DOHH2 (cell line): Measurements from ENCODE around the gene MYD88.

Experiments used
- H3F3A ChIP-seq: fragments of 200-600 bp; sonication (generic), shearing (Covaris generic); 2 replicates; pipeline ENCODE4 v1.6.0; 2016; ENCODE audit warnings: antibody characterized with exemption, mild to moderate bottlenecking; ENCODE audit not compliant: control insufficient read depth, insufficient read depth
- H3K27ac ChIP-seq: fragments of 200-600 bp; sonication (generic); 2 replicates; pipeline ENCODE4 v1.5.1; 2014; ENCODE audit warnings: low read depth, mild to moderate bottlenecking, low read length, moderate library complexity
- H3K27me3 ChIP-seq: fragments of 200-600 bp; sonication (generic); 2 replicates; pipeline ENCODE4 v1.6.1; 2014; ENCODE audit warnings: mild to moderate bottlenecking, low read length, mixed read lengths; ENCODE audit not compliant: control insufficient read depth
- H3K36me3 ChIP-seq: fragments of 200-600 bp; sonication (generic); 2 replicates; pipeline ENCODE4 v1.6.1; 2014; ENCODE audit warnings: mild to moderate bottlenecking, low read length, moderate library complexity, mixed read lengths; ENCODE audit not compliant: control insufficient read depth
- H3K4me1 ChIP-seq: fragments of 200-600 bp; sonication (generic); 2 replicates; pipeline ENCODE4 v1.6.1; 2014; ENCODE audit warnings: mild to moderate bottlenecking, low read length, mixed read lengths; ENCODE audit not compliant: control insufficient read depth
- H3K4me2 ChIP-seq: fragments of 200-600 bp; sonication (generic); 2 replicates; pipeline ENCODE4 v1.6.0; 2014; ENCODE audit warnings: mild to moderate bottlenecking, low read length, moderate library complexity
- H3K4me3 ChIP-seq: fragments of 200-600 bp; sonication (generic); 2 replicates; pipeline ENCODE4 v1.5.1; 2014; ENCODE audit warnings: mild to moderate bottlenecking, low read length, mixed read lengths
- H3K79me2 ChIP-seq: fragments of 200-600 bp; sonication (generic); 2 replicates; pipeline ENCODE4 v1.6.1; 2014; ENCODE audit warnings: mild to moderate bottlenecking, low read length, mixed read lengths; ENCODE audit not compliant: control insufficient read depth
- H3K9me2 ChIP-seq: fragments of 200-600 bp; sonication (generic); replicated peaks from 2 replicates; pipeline ENCODE4 v1.6.1; 2014; ENCODE audit warnings: mild to moderate bottlenecking, low read length, mixed read lengths; ENCODE audit not compliant: control insufficient read depth
- H3K9me3 ChIP-seq: fragments of 200-600 bp; sonication (generic); 2 replicates; pipeline ENCODE4 v1.6.1; 2014; ENCODE audit warnings: antibody characterized with exemption, low read length, mixed read lengths; ENCODE audit not compliant: control insufficient read depth, insufficient read depth
- H4K20me1 ChIP-seq: fragments of 200-600 bp; sonication (generic); 2 replicates; pipeline ENCODE4 v1.6.0; 2014; ENCODE audit warnings: low read depth, mild to moderate bottlenecking, antibody characterized with exemption, low read length, moderate library complexity; ENCODE audit not compliant: control insufficient read depth, insufficient read depth
- EZH2phosphoT487 ChIP-seq: fragments of 200-600 bp; sonication (generic); IDR thresholded peaks from 2 replicates; pipeline ENCODE4 v1.6.1; 2017; ENCODE audit warnings: borderline replicate concordance, mild to moderate bottlenecking, antibody characterized with exemption, low read length, moderate library complexity, mixed read lengths
- TF ChIP-seq, protein P1 (sequence below): fragments of 200-600 bp; sonication (generic); IDR thresholded peaks from one replicate; pipeline ENCODE4 v1.5.1; 2014; ENCODE audit warnings: antibody characterized with exemption, mild to moderate bottlenecking, low read depth, low read length; ENCODE audit not compliant: poor library complexity, severe bottlenecking

Gene MYD88

DNA sequence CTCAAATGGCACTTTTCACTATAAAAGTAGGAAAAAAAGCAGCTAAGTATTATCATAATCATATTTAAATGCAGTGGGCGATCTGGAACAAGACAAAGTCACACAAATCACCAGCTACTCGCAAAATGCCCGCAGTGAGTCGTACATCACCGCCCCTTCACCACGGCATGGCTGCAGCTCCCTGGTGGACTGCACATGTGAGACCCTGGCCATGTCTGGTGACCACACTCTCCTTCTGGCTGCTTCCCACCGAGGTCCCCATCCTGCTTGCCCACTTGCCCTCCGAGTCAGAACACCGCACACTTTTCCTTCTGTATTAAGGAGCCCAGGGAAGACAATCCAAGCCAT is 40.1 kb upstream of the MYD88 start:
- Histone ChIP-seq H3K79me2 (no peaks in the 10 kb centered on the region), H3K27me3 (0 out of 2 replicates have a peak, but pooled peaks cover 6% of the 10 kb centered on the region), H3K4me3 (no peak overlapping the region), H4K20me1 (no peaks in the 10 kb centered on the region), H3K4me1 (peaks cover 5% of the 10 kb centered on the region), H3K27ac (no peak overlapping the region), H3K9me2 (no peaks in the 10 kb centered on the region), H3K9me3 (no peaks in the 10 kb centered on the region), H3F3A (no peaks in the 10 kb centered on the region), H3K36me3 (no peaks in the 10 kb centered on the region), H3K4me2 (no peak overlapping the region)
- TF ChIP-seq, protein P1, sequence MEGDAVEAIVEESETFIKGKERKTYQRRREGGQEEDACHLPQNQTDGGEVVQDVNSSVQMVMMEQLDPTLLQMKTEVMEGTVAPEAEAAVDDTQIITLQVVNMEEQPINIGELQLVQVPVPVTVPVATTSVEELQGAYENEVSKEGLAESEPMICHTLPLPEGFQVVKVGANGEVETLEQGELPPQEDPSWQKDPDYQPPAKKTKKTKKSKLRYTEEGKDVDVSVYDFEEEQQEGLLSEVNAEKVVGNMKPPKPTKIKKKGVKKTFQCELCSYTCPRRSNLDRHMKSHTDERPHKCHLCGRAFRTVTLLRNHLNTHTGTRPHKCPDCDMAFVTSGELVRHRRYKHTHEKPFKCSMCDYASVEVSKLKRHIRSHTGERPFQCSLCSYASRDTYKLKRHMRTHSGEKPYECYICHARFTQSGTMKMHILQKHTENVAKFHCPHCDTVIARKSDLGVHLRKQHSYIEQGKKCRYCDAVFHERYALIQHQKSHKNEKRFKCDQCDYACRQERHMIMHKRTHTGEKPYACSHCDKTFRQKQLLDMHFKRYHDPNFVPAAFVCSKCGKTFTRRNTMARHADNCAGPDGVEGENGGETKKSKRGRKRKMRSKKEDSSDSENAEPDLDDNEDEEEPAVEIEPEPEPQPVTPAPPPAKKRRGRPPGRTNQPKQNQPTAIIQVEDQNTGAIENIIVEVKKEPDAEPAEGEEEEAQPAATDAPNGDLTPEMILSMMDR: no peak
- no peak for TF ChIP-seq EZH2phosphoT487

DNA sequence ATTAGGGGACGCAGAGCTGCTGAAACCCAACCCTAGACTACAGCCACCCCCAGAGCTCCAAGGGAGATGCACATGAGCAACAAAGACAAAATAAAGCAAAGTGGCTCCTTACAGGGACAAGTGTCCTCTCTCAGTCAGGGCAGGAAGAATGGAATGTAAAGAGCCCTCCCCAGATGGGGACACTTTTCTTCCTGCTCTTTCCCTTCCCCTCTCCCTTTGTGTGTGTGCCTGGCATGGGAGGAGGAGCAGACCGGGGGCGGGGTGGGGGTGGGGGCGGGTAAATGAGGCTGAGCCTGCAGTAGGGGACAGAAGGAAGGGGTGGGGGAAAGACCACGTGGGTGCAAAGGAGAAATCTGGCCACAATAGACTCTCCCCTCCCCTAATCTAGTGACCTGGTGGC is 38.9 kb upstream of the MYD88 start:
- peaks cover 9% of the 10 kb centered on the region; the same call in 1 of the 2 replicates for H3K27me3 ChIP-seq
- TF ChIP-seq EZH2phosphoT487: no peak
- TF ChIP-seq, protein P1: no peak
- H3K79me2 ChIP-seq: no peaks in the 10 kb centered on the region
- H3K9me2 ChIP-seq: no peaks in the 10 kb centered on the region
- peaks cover 5% of the 10 kb centered on the region for H3K4me1 ChIP-seq
- H3K9me3 ChIP-seq: no peaks in the 10 kb centered on the region
- no peaks in the 10 kb centered on the region for H3K36me3 ChIP-seq
- H3K27ac ChIP-seq: no peak overlapping the region
- H4K20me1 ChIP-seq: no peaks in the 10 kb centered on the region
- H3K4me2 ChIP-seq: no peak overlapping the region
- H3K4me3 ChIP-seq: no peak overlapping the region
- H3F3A ChIP-seq: no peaks in the 10 kb centered on the region

- Histone ChIP-seq H3K4me2 (no peak overlapping the region), H3K79me2 (no peaks in the 10 kb centered on the region), H3K4me1 (peaks cover 5% of the 10 kb centered on the region), H3K9me2 (no peaks in the 10 kb centered on the region), H3K36me3 (no peaks in the 10 kb centered on the region), H3K27ac (no peak overlapping the region), H3F3A (no peaks in the 10 kb centered on the region), H3K27me3 (peaks cover 9% of the 10 kb centered on the region; the same call in 1 of the 2 replicates), H3K4me3 (no peak overlapping the region), H3K9me3 (no peaks in the 10 kb centered on the region), H4K20me1 (no peaks in the 10 kb centered on the region)
- no peak for TF ChIP-seq EZH2phosphoT487
- TF ChIP-seq, protein P1: no peak
Observed at GRCh38 chr3:38100498-38100897, 38.0 kb upstream of the MYD88 start.
